B cell (primary cell): ENCODE results near the gene ZBTB43. TPM values are rescaled to one million over a fixed set of nuclear protein-coding genes. Genes with fewer than 3 reads are reported as not detected.
"Not testable (repeated sequence)": the region's sequence is repeated elsewhere in the genome, so short reads cannot be mapped to it uniquely, and the experiment has no call there.

Source experiments
- ATAC-seq: fragments of 200-7000 bp; cut with Tn5 transposase; one replicate; pipeline ENCODE4 v1.10.0; 2021; ENCODE audit warnings: low read depth, mild to moderate bottlenecking, moderate number of reproducible peaks, moderate library complexity
- CTCF ChIA-PET: fragments of 350-600 bp; sonication (Branson Sonifier 250); formaldehyde crosslinking; loops from one replicate; lab custom pipeline; 2021; ENCODE audit warnings: antibody characterized with exemption, inconsistent platforms; lab: Charles Lee
- POLR2A ChIA-PET: fragments of 350-600 bp; sonication (Branson Sonifier 250); formaldehyde crosslinking; loops from one replicate; lab custom pipeline; 2021; ENCODE audit warnings: antibody characterized with exemption; lab: Charles Lee
- DNase-seq: peaks from one replicate; pipeline ENCODE4 v3.0.0; 2013
- H2AFZ ChIP-seq: 2 replicates; pipeline ENCODE4 v1.6.1; 2012; ENCODE audit warnings: mild to moderate bottlenecking, low read depth, low read length; ENCODE audit not compliant: insufficient read depth, poor library complexity, severe bottlenecking
- H3K27ac ChIP-seq, 2 donors: 1 replicate in 1 of 2; 2 replicates in 1 of 2; pipeline ENCODE4 v1.5.1; 2012 to 2013; ENCODE audit warnings: low read length in 2 of 2, mild to moderate bottlenecking in 2 of 2, moderate library complexity in 1 of 2
- H3K27me3 ChIP-seq, 4 experiments: fragments of 200-600 bp in 1 of 4; sonication (generic) in 1 of 4; replicated peaks in 1 of 4; 1 replicate in 2 of 4; 2 replicates in 2 of 4; pipeline versions ENCODE4 v1.6.1 to v1.7.0; 2013 to 2016; ENCODE audit warnings: low read length in 3 of 4, mild to moderate bottlenecking in 2 of 4, mixed read lengths in 1 of 4, moderate library complexity in 1 of 4; ENCODE audit not compliant: insufficient read depth in 4 of 4, control insufficient read depth in 3 of 4; ENCODE audit errors: control extremely low read depth in 1 of 4
- H3K36me3 ChIP-seq, 2 experiments: replicated peaks in 1 of 2; 1 replicate in 1 of 2; 2 replicates in 1 of 2; pipeline versions ENCODE4 v1.6.1 to v1.7.1; 2013; ENCODE audit warnings: low read length in 1 of 2; ENCODE audit not compliant: insufficient read depth in 2 of 2, control insufficient read depth in 1 of 2; ENCODE audit errors: control extremely low read depth in 1 of 2, extremely low read depth in 1 of 2
- H3K4me1 ChIP-seq, 2 donors: fragments of 200-600 bp in 1 of 2; sonication (generic) in 1 of 2; 1 replicate in 1 of 2; 2 replicates in 1 of 2; pipeline versions ENCODE4 v1.5.1 to v1.6.1; 2013 to 2017; ENCODE audit warnings: low read length in 2 of 2; ENCODE audit not compliant: control insufficient read depth in 2 of 2, insufficient read depth in 2 of 2
- H3K4me2 ChIP-seq: replicated peaks from 2 replicates; pipeline ENCODE3; 2012; ENCODE audit warnings: mild to moderate bottlenecking, low read depth, low read length; ENCODE audit not compliant: poor library complexity, severe bottlenecking
- H3K4me3 ChIP-seq, 5 experiments: fragments of 200-600 bp in 1 of 5; sonication (generic) in 1 of 5; 1 replicate in 3 of 5; 2 replicates in 2 of 5; pipeline versions ENCODE4 v1.5.1 to v1.7.0; 2011 to 2016; ENCODE audit warnings: low read length in 4 of 5, mild to moderate bottlenecking in 4 of 5, low read depth in 2 of 5, control low read depth in 1 of 5, moderate library complexity in 1 of 5; ENCODE audit not compliant: insufficient read depth in 1 of 5; ENCODE audit errors: control extremely low read depth in 1 of 5, extremely low read depth in 1 of 5
- H3K79me2 ChIP-seq: fragments of 200-600 bp; sonication (generic); one replicate; pipeline ENCODE4 v1.6.0; 2016; ENCODE audit warnings: low read length; ENCODE audit not compliant: control insufficient read depth, insufficient read depth
- H3K9ac ChIP-seq: fragments of 200-600 bp; sonication (generic); 2 replicates; pipeline ENCODE4 v1.6.1; 2017; ENCODE audit warnings: mild to moderate bottlenecking, low read length, moderate library complexity
- H3K9me3 ChIP-seq, 3 donors: one replicate each; pipeline versions ENCODE4 v1.6.1 to v1.7.1; 2013; ENCODE audit warnings: low read length in 2 of 3; ENCODE audit not compliant: control insufficient read depth in 2 of 3, insufficient read depth in 1 of 3; ENCODE audit errors: control extremely low read depth in 1 of 3
- H4K20me1 ChIP-seq: 2 replicates; pipeline ENCODE4 v1.6.0; 2012; ENCODE audit warnings: mild to moderate bottlenecking, low read length; ENCODE audit not compliant: insufficient read depth, control insufficient read depth, poor library complexity, severe bottlenecking
- H3K27ac Mint-ChIP-seq: one replicate; pipeline ENCODE4 v1.8.0; 2021; ENCODE audit warnings: mixed read lengths
- H3K27me3 Mint-ChIP-seq: one replicate; pipeline ENCODE4 v1.8.0; 2021; ENCODE audit warnings: mixed read lengths
- H3K4me1 Mint-ChIP-seq: one replicate; pipeline ENCODE4 v1.8.0; 2021; ENCODE audit warnings: mixed read lengths
- H3K4me3 Mint-ChIP-seq: one replicate; pipeline ENCODE4 v1.8.0; 2021; ENCODE audit warnings: mixed read lengths
- H3K9me3 Mint-ChIP-seq: one replicate; pipeline ENCODE4 v1.8.0; 2022; ENCODE audit warnings: mixed read lengths; ENCODE audit not compliant: insufficient read depth
- EZH2 ChIP-seq: IDR thresholded peaks from 2 replicates; pipeline ENCODE4 v1.6.1; 2012; ENCODE audit warnings: borderline replicate concordance, low read depth, mild to moderate bottlenecking, moderate library complexity, low read length; ENCODE audit not compliant: insufficient read depth, poor library complexity, severe bottlenecking
- WGBS: methylation state at CpG from one replicate; pipeline ENCODE4 v1.1.5; 2013; ENCODE audit warnings: missing lambda C conversion rate; ENCODE audit not compliant: insufficient coverage; 5-methylcytosine and 5-hydroxymethylcytosine counted together
- intact Hi-C: fragments of 100-400 bp; cut with micrococcal nuclease; formaldehyde crosslinking; loops from one replicate; pipeline ENCODE4 v1.10.0; 2022
- polyA plus RNA-seq: library from polyadenylated mRNA; depleted of rRNA; stranded (reverse); fragments of >200 nt; gene quantifications from 2 replicates; pipeline ENCODE4 v1.2.3, GENCODE V29; 2012
- total RNA-seq, 2 donors: library from RNA; stranded (reverse); fragments of 120-200 nt in 1 of 2; gene quantifications; 1 replicate in 1 of 2; 2 replicates in 1 of 2; pipeline versions ENCODE4 v1.2.3 to v1.2.4, GENCODE V29; 2013 to 2022
- TF ChIP-seq, protein P1 (sequence below): fragments of 200-600 bp; IDR thresholded peaks from one replicate; pipeline ENCODE4 v1.8.0; 2022; ENCODE audit warnings: antibody characterized with exemption, mild to moderate bottlenecking

ZBTB43 gene
- total and polyA plus RNA-seq, 2 donors (not counting 1 experiment from before 2014, with no cell fraction given) = 7.0 to 20.2 TPM

DNA sequence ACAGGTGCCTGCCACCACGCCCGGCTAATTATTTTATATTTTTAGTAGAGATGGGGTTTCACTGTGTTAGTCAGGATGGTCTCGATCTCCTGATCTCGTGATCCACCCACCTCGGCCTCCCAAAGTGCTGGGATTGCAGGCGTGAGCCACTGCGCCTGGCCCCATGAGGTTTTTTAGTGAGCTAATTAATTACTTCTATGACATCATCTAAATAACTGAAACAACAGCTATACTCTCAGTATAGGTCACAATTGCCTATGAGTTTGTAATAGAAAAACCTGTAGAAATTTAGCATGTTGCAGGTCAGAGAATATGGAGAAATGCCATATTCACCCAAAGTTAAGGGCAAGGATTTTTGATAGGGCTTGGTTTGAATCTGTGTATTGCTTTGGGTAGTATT is 12.8 kb downstream of the ZBTB43 start:
- H3K9ac ChIP-seq, H3K4me1 ChIP-seq, DNase-seq, POLR2A ChIA-PET, intact Hi-C loops, H3K27ac Mint-ChIP-seq, H3K4me2 ChIP-seq, H2AFZ ChIP-seq, CTCF ChIA-PET, H3K27ac ChIP-seq, H3K4me3 ChIP-seq, ATAC-seq, H3K27me3 ChIP-seq, H3K4me3 Mint-ChIP-seq, H3K27me3 Mint-ChIP-seq: not testable (repeated sequence)
- Histone ChIP-seq H4K20me1 (peaks cover 17% of the 10 kb centered on the region), H3K36me3 (peaks cover 12 to 48% of the 10 kb centered on the region in 2 experiments), H3K9me3 (peaks cover 9 to 34% (median 31%) of the 10 kb centered on the region in 3 donors), H3K79me2 (peaks cover 80% of the 10 kb centered on the region)
- no CpG with 5 or more reads among the region's 7 CpGs for WGBS
- Mint-ChIP-seq H3K9me3 (peaks cover 26% of the 10 kb centered on the region), H3K4me1 (peaks cover 13% of the 10 kb centered on the region)

DNA sequence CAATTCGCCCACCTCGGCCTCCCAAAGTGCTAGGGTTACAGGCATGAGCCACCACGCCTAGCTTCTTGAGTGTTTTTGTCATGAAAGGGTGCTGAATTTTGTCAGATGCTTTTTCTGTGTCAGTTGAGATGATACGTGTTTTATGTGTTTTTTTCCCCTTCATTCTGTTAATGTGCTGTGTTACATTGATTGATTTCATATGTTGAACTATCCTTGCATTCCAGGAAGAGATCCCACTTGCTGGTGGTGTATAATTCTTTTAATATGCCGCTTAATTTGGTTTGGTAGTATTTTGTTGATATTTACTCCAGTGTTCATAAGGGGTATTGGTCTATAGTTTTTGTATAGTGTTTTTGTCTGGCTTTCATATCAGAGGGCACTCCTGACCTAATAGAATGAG is 13.6 kb downstream of the ZBTB43 start:
- Histone ChIP-seq H4K20me1 (peaks cover 11% of the 10 kb centered on the region), H2AFZ (no peak overlapping the region), H3K27me3 (no peaks in the 10 kb centered on the region), H3K27ac (no peak overlapping the region), H3K4me1 (peaks cover 0 to 5% of the 10 kb centered on the region in 2 donors), H3K79me2 (peaks cover 71% of the 10 kb centered on the region), H3K36me3 (peaks cover 12 to 48% of the 10 kb centered on the region in 2 experiments), H3K9me3 (peaks cover 9 to 34% (median 31%) of the 10 kb centered on the region in 3 donors), H3K9ac (no peak overlapping the region), H3K4me2 (no peak overlapping the region), H3K4me3 (no peak overlapping the region)
- ATAC-seq (no peak), DNase-seq (no peak)
- H3K27me3 Mint-ChIP-seq = no peaks in the 10 kb centered on the region
- POLR2A ChIA-PET = no interaction called here
- peaks cover 26% of the 10 kb centered on the region for H3K9me3 Mint-ChIP-seq
- WGBS = 100% methylated on average over 4 of the region's 5 CpGs
- intact Hi-C loops = no loop called here
- CTCF ChIA-PET = no interaction called here
- H3K4me1 Mint-ChIP-seq = peaks cover 12% of the 10 kb centered on the region
- no peak overlapping the region for H3K4me3 Mint-ChIP-seq
- no peak for TF ChIP-seq EZH2
- TF ChIP-seq, protein P1, sequence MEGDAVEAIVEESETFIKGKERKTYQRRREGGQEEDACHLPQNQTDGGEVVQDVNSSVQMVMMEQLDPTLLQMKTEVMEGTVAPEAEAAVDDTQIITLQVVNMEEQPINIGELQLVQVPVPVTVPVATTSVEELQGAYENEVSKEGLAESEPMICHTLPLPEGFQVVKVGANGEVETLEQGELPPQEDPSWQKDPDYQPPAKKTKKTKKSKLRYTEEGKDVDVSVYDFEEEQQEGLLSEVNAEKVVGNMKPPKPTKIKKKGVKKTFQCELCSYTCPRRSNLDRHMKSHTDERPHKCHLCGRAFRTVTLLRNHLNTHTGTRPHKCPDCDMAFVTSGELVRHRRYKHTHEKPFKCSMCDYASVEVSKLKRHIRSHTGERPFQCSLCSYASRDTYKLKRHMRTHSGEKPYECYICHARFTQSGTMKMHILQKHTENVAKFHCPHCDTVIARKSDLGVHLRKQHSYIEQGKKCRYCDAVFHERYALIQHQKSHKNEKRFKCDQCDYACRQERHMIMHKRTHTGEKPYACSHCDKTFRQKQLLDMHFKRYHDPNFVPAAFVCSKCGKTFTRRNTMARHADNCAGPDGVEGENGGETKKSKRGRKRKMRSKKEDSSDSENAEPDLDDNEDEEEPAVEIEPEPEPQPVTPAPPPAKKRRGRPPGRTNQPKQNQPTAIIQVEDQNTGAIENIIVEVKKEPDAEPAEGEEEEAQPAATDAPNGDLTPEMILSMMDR = no peak
- H3K27ac Mint-ChIP-seq = no peak overlapping the region
